NCI-H774 (cell line): ENCODE results near the gene PLXNA2.

Experiments used
- DNase-seq: peaks from one replicate; lab custom pipeline; 2025; lab: John Stamatoyannopoulos, UW

PLXNA2 gene

DNA sequence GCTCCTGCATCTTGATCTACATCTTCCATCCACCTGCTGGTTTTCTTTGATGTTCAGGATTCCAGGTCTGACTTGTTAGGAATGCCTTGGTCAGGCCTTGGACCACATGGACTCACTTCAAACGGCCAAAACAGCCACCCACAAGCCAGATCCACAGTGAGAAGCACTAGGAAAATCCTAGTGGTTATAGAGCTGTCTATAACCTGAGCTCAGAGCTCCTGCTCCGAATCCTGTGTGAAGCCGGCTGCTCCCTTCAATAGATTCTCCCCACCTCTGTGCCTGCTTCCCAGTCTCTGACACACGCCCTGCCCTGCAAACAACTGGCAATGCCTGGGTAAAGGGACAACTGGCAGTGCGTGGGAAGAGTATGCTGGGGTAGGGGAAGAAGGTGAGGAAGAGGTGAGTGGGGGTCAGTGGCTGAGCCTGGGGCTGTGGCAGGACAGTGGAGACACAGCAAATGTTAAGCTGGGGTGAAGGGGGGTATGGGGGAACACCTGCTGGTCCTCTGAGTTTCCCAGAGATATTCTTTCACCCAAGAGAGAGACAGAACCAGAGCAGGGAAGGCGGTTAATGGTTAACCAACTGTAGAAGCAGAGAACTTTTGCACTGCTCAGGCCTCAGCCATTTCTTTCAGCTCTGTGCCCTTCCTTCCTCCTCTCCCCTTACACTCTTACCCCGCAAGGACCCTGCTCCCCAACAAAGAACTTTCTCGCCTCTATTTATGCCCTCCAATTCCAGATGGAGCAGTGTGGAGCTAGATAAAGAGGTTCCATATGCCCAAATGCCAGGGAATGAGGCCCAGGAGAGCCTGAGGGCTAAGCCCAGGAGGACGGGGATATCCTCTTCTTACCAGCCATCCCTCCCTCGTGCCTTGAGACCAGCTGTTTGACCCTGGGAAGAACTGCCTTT lies 4.5 kb downstream of the PLXNA2 start:
- DNase-seq = no peak

DNA sequence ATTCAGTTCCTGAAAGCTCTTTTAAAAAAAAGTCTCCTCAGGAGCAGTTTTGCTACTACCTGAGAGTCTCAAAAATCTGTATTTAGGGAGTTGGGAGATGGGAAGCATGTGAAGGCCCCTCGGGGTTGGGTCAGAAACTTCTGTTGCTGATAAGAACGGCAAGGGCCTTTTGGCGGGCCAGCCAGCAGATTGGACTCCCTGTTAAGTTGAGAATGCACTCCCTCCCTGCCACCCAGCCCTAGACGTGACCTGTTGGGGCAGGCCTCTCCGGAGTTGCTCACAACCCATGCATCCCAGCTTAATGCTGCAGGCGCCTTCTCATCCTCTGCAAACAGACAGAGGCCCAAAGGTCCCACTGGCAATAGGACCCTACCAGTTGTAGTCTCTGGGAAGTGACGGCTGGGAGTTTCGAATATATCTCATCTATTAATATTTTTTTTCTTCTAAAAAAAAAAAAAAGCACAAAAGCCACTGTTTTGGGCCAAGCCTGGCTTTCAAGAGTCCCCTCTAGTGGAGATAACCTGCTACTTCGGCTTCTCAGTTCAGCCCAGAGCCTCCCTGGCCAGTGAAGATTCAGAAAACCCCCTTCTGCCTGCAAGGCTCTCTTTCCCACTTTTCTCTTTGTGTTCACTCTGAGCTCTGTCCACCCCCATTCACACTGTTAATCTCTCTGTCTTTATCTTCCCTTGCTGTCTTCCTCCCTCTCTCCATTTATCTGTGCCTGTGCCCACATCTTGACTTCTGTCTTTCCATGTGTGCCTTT lies 5.3 kb downstream of the PLXNA2 start:
- peak; percentile 25 for DNase-seq

DNA sequence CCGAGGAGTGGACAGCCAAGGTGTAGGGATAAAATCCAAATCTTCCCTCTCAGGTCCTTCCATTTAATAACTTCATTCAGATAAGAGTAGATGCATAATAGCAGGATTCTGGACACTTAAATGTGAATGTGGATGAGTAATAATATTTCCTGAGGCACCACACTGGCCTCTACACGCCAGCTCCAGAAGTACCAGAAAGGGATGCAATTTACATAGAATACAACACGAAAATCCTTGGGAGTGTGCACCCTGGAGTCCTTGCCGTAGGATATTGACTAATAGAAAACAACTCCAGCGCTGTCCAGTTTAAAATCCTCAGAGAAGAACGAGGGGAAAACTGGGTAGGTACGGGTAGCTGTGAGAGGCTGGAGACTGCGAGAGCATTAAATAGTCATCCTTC lies 6.9 kb downstream of the PLXNA2 start:
- DNase-seq = no peak

DNA sequence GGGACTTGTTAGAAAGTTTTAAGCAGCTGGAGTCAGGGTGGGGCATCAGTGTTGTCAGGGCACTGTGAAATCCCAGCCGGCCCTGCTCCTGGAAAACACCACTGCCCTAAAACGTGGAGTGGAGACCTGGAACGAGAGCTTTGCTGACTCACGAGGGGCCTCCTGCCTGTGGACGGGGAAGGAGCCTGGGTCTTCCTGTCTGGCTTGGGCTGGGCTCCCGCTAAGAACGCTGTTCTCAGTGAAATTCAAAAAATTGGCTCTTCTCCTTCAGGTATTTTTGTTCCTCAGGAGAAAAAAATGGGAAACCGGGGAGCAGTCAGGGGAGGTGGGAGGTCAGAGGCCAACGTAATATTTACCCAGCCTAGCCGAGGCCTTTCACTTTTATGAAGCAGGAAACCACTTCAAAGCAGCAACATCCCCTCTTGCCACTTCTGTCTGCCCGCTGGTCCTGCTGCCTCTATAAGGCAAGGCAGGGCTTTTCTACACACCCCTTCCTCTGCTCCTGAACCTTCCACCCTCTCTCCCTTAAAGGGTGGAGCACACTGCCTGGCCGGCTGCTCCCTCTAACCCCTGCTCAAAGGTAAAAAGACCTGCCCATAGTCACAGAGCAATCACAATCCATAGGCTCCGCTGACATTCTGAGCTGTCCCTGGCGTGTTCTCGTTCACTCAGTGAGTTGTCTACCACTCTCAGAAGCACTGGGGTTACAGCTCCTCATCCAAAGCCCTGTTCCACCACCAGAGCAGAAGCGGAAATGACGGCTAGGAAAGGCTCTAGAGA lies 8.0 kb downstream of the PLXNA2 start:
- DNase-seq = no peak

DNA sequence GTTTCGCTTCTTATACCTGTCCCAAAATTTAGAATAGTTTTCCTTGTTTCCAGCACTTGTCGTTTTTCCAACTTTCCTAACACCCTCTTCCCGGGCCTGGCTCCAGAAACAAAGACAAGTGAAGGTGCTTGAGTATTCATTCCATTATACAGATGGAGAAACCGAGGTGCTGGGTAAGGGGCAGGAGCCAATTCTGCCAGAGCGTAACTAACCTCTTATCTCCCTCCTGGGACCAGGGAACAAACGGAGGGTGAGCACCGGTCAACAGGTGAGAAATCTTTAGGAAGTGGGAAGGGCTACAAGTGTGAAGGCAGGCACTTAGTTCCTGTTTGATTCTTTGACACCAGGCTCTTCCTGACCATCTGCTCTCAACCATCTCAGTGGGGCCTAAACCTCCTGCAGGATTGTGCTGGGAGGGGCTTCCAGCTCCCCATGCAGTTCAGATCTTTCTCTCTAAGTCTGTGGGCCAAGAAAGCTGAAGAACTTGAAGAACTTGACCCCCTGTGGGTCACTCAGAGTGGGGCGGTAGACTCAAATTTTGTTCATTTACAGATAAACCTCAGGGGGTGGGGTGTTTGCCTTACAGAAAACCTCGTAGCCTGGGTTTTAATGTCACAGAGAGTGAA lies 8.7 kb downstream of the PLXNA2 start:
- DNase-seq = no peak

DNA sequence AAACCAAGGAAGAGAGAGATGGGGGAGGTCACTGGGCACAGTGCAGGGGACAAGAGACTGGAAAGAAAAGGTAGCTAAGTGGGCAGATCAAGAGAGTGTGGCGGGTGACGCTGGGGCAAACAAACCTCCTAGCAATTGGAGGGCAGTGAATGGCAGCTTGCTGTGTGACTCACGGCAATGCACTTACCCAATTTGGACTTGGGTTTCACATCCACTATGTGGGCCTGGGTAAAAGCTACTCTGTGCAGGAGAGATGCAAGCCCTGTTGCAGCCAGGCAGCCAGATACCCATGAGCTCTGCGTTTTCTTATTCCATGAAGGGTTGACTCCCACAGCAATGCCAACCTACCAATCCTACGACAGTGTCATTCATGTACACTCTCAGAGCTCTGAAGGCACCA lies 9.5 kb downstream of the PLXNA2 start:
- DNase-seq = peak; percentile 32

DNA sequence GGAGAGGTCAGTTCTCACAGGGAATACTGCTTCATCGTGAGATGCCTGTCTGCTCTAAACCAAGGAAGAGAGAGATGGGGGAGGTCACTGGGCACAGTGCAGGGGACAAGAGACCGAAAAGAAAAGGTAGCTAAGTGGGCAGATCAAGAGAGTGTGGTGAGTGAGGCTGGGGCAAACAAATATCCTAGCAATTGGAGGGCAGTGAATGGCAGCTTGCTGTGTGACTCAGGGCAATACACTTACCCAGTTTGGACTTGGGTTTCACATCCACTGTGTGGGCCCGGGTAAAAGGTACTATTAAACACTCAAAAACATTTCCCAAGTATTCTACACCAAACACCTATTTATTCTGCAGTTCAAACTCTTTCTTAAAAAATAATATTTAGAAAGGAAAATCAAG lies 10.2 kb downstream of the PLXNA2 start:
- DNase-seq = peak; percentile 57

DNA sequence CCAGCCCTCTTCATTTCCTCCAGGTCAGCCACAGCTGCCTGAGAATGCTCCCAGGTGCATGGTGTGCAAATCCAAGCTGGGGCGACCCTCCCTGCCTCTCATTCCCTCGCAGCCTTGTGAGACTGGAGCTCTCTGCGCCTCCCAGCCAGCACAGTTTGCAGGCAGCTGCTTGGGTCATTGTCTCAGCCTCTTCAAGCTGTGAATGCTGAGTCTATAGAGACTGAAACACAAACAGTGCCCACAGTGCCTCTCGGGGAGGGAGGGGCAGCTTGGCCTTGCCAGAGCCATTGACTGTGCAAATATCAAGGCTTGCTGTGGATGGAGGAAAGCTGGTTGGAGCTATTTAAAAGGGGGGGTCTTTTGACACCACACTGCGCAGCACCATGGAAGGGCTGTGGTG lies 10.6 kb downstream of the PLXNA2 start:
- peak; percentile 93 for DNase-seq

DNA sequence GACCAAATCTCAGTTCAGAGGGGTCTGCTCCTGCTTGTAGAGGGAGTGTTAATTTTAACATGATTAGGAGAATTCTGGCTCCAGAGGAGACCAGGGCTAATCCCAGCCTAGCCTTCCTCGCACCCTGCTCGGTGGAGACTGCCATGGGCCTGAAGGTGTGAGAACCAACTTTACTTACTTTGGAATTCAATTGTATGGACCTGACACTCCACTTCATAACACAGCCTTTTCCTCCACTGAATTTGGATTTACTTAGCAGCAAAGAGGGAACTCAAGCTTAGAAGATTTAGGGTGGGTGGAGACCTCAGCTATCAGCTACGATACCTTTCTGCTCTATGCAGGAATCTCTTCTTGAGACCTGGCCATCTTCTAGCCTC lies 11.5 kb downstream of the PLXNA2 start:
- DNase-seq = no peak

DNA sequence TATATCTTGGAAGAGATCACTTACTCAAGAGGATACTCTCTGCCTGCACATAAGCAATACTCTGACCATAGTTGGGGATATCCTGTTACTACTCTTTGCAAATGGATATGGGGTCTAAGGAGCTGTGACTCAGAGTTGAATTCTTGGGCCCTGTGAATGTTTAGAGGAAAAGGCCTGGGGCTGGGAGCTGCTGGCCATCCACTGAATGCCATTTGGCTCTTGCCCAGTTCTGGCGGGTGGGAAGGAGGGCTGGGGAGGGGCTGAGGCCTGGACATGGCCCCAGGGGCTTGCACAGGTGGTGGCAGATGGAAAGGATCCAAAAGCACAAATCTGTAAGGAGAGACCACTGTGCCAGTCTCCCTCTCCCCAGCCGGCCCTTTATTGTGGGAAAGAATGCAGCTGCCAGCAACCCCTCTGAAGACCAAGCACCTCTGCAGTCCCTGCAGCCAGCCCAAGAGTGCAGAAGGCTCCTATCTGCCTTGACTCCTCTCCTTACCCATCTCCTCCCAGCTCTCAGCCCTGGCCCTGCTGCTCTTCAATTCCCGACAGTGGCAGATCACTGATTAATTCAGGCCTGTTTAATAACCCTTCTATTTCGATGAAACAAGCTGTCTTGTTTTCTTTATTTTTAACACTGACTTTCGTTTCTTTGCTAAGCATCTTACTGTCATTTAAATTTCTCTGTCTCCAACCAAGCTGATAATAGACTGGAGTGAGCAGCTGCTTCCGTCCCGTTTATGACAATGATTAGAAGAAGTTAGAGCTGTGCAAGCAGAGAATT lies 12.1 kb downstream of the PLXNA2 start:
- no peak for DNase-seq

DNA sequence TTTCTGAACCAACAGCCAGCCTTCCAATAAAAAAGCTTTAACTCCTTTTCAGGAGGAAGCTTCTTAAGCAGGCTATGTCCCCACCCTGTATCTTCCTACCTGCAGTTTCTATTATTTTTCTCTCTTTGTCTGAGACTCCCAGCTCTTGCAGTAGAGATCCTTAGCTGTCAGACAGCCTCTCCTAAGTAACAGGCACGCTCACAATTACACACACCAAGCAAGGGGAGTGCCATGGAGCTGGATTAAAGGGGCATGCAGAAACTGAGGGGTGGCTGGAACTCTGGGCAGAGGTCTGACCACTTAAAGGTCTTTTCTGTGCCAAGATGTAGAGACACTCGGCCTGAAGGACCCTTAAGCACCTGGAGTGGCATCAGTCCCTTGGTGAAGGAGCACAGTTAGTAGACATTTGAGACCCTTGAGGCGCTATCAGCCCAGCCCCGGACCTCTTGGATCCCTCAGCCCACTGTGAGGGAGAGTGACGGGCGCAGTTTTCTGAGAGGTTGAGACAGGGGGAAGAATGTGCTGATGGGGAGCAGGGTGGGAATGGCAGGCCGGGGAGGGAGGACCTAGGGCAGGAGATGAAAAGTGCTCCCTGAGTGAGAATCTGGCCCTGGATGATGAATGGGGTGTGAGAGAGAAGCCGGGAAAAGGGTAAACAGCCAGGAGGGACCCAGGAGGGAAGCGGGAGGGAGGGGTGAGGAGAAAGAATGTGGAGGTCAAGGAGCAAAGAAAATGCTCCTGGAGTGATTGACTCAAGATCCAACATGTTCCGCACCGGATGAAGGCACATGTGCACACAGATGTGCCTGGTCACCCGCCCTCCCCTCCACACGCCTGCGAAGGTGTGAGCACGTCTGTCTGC lies 13.3 kb downstream of the PLXNA2 start:
- DNase-seq = no peak

DNA sequence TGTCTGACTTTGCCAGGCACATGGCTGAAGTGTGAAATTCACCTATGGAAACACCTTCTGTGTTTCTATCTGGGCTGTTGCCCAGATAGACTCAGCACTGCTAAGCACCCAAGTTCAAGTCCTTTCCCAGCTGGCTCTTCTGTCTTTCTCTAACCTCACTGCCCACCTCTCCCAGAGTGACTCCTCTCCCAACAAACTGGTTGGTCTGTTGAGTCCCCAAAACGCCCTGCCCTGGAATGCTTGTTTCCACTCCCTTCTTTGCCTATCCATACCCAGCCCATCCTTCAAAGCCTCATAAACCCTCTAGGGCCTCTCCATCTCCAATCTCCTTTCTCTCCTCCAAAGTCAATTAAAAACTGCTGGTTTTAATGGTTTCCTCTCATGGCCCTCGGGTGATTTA lies 15.6 kb downstream of the PLXNA2 start:
- no peak for DNase-seq

DNA sequence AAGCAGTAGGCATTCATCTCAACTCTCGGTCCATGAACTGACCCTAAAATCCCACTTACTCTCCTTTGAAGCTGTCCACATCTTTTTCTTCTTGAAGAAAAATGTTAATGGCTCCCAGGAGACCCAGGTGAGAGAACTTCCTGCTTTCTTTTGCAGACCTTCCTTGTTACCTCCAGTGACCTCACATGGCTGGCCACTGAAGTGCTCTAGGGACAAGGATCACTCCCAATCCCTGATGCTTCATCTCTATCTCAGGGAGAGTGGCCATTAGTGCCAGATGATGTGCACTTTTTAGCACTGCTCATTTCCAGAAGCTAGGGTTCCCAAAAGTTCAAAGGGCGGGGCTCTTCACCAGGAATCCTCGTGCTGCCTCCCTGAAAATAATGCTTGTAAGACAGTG lies 16.2 kb downstream of the PLXNA2 start:
- DNase-seq = no peak

DNA sequence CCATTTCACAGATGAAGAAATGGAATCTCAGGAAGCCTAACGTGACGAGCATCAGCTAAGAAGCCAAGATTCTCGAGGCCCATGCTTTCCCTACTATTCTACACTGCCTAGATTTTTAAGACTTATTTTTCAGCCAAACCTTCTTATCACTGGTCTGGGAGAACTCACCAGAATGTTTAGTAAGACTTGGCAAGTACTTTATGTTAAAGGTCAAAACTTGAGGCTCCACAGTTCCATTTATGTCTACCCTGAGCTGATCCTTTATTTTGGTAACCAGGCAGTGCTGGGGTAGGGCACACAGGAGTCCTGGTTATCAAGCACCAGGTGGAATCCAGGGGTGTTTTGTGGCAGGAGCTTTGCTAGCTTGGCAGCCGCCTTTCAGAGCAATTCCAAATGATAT lies 16.8 kb downstream of the PLXNA2 start:
- DNase-seq = no peak

DNA sequence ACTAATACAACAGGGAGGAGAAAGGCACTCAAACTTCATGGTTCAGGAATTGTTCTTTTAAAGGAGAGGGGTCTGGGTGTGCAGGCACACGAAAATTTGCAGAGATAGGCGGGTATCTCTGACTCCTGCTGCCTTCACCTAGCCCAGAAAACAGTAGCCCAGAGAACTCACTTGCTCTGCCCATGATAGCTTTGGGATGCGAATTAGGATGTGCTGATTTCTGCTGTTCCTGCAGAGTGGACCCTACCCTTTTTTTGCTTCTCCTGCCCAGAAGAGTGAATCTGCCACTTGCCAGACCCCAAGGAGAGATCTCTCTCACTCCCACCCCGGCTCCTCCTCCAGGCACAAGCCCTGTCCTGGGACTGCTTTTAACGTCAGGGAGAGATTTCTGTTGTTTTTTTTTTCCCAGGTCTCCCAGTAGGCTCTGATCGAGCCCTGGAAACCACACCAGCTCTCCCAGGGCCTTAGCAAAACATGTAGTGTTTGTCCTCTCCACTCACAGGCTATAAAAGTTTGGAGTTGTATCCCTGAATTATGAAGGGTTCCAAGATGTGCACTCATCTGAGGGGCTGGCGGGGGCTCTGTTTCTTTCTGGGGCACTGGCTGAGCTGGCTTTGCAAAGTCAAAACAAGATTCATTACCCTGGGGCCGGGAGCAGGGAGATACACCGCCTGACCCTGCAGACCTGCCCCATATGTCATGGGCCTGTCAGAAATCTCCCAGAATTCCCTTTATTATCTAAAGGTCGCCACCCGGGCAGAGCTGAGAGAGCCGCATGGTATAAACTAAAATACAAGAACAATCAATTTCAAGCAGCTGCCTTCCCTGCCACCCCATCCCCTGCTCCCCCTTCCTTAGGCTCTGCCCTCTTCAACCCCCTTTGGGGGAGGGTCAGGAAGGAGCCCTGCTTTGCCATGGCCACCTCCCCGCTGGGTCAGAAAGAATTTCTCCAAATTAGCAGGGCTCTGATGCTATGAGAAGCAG lies 17.9 kb downstream of the PLXNA2 start:
- DNase-seq = no peak

DNA sequence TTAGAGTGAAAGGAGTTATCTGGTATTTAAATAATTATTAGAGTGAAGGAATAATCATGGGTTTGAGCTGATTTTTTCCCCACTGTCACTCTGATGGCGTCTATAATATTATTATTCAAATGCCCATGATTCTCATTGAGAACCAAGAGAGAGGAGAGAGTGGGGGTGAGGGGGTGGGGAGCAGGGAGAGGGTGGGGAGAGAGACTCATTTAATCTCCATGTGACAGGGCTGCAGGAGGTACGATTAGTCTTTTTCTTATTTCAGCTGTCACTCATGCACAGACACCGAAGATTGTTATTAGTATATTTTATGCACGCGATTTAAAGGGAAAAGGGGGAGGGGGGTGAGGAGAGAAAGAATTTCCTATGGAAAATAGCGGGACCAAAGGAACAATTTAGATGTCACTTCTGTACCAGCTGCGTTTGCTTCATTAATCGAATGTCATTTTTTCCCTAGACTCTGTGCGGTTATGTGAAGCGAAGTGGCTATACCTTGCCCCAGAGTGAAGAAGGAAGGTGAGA lies 19.9 kb downstream of the PLXNA2 start:
- DNase-seq = no peak

DNA sequence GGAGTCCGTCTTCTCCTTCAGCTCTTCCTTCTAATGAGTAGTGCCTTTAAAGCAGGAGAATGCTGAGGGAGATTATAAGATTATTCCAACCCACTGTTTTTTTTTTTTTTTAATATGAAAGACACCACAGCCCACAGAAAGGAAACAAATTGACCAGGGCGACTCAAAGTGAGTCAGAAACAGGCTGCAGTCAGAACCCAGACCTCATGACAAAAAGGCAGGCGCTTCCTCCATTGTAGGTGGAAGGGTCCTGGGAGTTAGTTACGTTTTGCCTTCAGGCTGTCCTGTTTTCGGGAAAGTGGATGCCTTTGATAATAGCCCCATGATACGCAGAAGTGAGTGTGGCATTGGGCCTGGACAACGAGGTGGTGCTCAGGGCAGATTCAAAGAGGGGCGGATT lies 21.0 kb downstream of the PLXNA2 start:
- DNase-seq = no peak

DNA sequence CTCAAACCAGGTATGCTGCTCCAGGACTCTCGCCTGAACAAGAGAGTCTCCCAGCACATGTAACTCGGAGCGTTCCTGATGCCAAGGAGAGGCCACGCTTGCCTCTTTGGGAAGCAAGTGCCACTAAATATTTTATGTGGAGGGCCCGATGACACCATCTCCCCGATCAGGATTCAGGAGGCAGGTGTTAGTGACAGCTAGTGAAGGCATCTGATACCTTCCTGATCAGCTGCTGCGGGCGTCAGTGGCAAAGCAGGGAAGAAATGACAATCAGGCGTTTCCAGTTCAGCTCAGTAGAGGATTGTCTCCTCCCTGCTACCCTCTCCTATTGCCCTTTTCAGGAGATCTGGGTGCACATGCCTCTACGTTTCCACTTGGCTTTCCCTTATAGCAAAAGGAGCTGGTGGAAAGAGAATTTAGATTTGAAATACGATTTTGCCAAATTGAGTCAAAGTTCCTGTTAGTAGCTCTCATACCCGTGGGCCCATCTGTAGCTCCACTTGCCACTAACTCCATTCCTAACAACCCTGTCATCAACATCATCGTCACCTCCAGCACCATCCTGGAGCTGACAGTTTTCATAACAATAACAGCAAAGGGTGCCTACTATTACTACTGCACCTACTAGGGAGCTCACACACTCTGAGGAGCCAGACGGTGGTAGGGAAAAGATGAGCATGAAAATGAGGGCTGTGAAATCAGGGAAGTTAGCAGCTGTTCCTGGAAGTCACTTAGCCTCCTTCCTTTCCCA lies 21.6 kb downstream of the PLXNA2 start:
- DNase-seq = no peak
